ENCODE results near the gene MOB2.
A peak's percentile ranks its signal among the peaks of the same experiment; 100 is the strongest.

The MOB2 gene
- total RNA-seq = 16.3 to 54.4 (median 46.5) reads per million in 3 experiments

DNA sequence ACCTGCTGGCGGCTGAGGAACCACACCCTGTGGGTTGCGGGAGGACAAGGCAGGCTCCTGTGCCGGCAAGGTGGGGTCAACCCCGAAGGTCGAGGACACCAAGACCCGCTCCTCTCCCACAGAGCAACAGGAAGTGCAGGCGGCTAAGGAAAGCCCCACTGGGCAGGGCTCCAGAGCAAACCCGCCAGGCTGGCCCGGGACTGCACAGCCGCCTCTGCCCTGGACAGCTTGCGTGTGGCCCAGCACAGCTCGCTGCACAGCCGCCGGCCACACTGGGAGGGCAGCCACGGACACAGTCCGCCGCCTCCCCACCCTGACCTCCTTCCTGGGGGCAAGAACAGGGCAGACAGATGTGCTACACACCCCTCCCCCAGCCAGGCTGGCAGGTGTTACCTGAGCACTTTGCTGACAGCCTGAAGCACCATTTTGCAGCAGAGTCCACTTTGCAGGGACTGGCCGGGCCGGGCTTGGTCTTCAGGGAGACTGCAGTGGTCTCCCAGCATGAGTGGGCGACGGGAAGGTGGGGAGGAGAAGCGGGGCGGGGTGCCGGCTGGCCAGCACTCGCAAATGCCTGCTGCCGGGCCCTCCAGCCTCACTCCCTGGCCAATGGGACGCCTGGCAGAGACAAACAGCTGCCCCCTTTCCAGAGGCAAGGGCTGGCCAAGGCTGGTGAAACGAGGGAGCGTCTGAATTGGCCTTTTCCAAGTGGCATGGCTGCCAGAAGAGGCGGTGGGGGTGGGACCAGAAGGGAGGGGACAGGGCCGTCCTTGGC, at the start of gene MOB2:
TSS of gene MOB2 (minus strand) at position 726 of the 772 bp plus-strand sequence. CDS start at position 503, 223 bp downstream.
- peak; percentile 21 for DNase-seq

- no peak for DNase-seq
Measured at GRCh38 chr11:1534682-1535081, 48.1 kb upstream of the MOB2 start.

- no peak for DNase-seq
Measured at GRCh38 chr11:1534171-1534570, 47.6 kb upstream of the MOB2 start.

DNA sequence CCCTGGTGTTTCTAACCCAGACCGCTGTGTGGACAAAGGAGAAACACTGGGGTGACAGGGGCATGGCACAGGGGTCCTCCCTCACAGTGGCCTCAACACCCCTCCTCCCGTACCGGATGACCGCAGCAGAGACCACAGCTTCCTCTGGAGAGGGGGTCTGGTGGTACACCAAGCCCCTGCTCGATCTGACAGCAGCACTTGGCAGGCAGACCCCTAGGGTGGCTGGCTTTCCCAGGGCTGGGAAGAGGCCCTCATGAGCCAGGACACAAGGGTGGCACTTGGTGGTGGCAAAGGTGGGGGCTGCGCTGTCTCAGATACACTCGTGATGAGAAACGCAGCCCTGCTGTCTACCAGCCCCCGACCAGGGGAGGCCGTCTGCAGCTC, 46.8 kb upstream of the MOB2 start:
- DNase-seq = no peak

- no peak for DNase-seq
Measured at GRCh38 chr11:1532606-1533341, 46.2 kb upstream of the MOB2 start.

GRCh38 chr11:1532014-1532586, 45.5 kb upstream of the MOB2 start:
- DNase-seq = no peak

GRCh38 chr11:1531449-1532013, 45.0 kb upstream of the MOB2 start:
- no peak for DNase-seq

DNA sequence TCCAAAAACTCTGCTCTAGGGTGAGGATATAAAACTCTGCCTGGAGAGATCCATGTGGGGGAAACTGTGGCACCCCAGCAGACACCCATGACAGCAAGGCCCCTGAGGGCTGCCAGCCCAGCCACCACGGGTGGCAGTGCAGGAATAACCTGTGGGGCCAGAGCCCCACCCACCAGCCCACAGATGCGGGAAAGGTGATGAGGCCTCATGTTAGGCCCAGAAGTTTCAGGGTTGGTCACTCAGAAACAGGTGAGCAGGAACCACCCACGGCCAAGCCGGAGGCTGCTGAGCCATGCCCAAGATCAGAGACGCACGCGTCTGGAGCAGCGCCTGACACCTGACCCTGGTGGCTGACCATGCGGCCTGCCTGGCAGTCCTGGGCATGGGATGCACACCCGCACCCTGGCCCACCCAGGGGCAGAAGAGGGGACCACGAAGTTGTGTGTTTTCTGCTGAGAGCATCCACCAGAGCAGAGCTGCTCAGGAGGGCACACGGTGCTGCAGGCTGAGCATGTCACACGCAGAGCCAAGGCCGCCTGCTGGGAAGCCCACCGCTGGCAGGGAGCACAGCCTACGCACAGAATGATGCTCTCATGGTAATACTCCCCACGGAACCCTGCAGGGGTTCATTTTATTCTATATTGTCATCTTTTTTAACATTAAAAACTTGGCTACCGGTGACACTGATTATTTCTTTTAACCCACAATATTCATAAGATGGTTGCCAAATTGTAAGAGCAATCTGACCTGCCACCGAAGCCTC, 44.3 kb upstream of the MOB2 start:
- DNase-seq = no peak

DNA sequence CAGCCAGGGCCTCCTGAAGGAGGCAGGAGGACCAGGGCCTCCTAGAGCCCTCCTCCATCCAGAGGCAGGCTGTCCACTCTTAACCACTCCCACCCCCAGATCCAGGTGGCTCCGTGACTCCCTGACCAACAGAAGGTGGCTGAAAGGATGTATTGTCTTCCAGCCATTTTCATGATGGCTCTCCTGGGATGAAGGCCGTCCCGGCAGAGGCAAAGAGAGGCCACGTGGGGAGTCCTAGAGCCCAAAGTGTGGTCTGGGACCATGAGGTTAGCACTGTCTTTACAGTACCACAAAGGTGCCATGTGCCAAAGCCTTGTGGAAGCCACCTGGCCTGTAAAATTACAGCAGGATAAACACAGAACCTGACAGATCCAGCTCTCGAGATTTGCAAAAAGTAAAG, 43.2 kb upstream of the MOB2 start:
- no peak for DNase-seq

GRCh38 chr11:1529286-1529685, 42.7 kb upstream of the MOB2 start:
- no peak for DNase-seq

DNA sequence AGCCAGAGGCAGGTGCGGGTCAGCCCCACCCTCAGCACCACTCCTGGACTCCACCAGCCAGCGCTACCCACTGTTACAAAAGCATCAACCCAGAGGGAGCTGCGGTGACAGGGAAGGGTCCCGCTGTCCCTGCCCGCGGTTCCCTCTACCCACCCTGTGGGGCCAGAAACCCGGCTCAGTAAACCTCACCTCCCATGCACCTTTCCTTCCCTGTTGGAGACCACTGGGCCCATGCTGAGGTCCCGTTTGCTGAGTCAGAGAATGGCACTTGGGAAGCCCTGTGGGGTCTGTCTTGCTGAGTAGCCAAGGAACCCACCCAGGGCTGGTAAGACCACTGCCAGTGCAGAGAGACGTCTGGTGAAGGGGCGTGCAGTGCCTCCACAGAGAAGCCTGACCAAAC, 42.1 kb upstream of the MOB2 start:
- no peak for DNase-seq

DNA sequence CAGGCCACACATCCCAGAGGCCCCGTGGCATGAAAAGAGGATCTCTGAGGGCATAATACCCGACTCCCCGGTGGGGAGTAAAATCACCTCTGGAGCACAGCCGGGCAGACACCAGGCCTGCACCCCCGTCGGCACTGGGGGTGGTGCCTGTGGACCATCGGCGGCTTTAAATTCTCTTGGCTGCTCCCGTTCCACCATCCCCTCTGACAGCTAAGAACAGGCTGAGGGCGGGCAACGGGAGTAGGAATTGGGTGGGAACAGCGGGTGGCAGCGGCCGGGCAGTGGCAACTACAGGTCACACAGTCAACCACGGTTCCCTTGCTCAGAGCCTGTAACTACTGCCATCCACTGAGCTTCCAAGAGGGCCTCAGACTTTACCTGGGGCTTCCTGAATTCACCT, 40.2 kb upstream of the MOB2 start:
- DNase-seq = no peak

GRCh38 chr11:1523779-1524178, 37.2 kb upstream of the MOB2 start:
- DNase-seq = no peak

GRCh38 chr11:1523077-1523476, 36.5 kb upstream of the MOB2 start:
- no peak for DNase-seq

GRCh38 chr11:1522081-1522424, 35.5 kb upstream of the MOB2 start:
- no peak for DNase-seq

- no peak for DNase-seq
Measured at GRCh38 chr11:1521382-1522080, 35.0 kb upstream of the MOB2 start.

DNA sequence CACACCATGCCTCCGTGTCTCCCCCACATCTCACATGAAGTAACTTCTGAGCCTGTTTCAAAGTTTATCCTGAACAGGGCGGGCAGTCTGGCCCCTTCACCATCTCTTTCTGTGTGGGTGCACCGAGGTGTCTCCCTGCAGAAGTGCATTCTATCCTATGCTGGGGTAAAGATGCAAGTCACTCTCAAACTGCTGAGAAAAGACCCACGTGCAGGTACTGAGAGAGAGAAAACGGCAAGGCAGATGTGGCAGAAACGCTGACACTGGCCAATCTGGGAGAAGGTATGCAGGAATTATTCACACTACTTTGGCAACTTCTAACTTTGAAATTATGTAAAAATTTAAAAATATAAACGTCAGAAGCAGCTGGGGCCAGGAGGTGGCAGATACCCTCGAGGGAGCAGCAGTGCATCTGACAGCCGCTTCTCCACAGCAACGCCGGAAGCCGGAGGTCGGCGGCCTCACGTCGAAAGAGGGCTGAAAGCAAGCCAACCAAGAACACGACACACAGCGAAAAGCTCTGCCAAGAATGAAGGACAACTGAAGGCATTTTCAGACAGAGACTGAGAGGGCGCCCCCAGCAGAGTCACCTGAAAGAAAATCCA, 34.2 kb upstream of the MOB2 start:
- DNase-seq = no peak

GRCh38 chr11:1520209-1520662, 33.7 kb upstream of the MOB2 start:
- DNase-seq = no peak

GRCh38 chr11:1519028-1520010, 32.7 kb upstream of the MOB2 start:
- DNase-seq = no peak

DNA sequence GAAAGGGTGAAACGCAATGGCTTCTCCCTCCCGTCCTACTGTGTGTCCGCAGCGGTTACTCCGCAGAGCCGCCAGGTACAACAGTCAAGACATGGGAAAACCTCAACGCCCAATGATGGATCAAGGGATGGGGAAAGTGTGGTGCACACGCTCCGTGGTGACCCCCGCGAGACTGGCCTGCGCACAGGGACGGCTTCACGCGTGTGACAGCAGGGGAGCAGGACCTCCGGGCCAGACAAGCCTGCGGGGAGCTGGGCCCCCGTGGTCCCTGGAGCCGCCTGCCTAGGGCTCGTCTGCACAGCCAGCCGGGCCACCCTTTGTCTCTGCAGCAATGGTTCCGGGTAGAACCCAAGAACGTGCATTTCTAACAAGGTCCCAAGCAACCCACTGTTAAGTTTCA, 31.7 kb upstream of the MOB2 start:
- no peak for DNase-seq

All from central memory CD4-positive, alpha-beta T cell (primary cell).